Left renal pelvis (tissue), 4 donors: ENCODE data around the gene NINL. TPM values are rescaled to one million over a fixed set of nuclear protein-coding genes. Genes with fewer than 3 reads are reported as not detected.
"Not testable (repeated sequence)": the region's sequence is repeated elsewhere in the genome, so short reads cannot be mapped to it uniquely, and the experiment has no call there.

Experiments used
- DNase-seq, 4 donors: peaks; one replicate each; pipeline ENCODE4 v3.0.0-alpha.2; 2013; ENCODE audit warnings: low read depth in 4 of 4, low spot score in 3 of 4
- polyA plus RNA-seq, 4 donors: library from polyadenylated mRNA; unstranded; fragments of 120-200 nt; gene quantifications; one replicate each; pipeline ENCODE4 v1.2.1, GENCODE V29; 2013; ENCODE audit not compliant: insufficient read length in 4 of 4

The NINL gene
- polyA plus RNA-seq, 4 donors, result 30.1 to 53.6 (median 44.1) TPM

- DNase-seq, result no peak
Measured at GRCh38 chr20:25600632-25601031, 15.3 kb upstream of the NINL start.

GRCh38 chr20:25592135-25592852 lies 7.0 kb upstream of the NINL start:
- no peak for DNase-seq

GRCh38 chr20:25590778-25591177 lies 5.4 kb upstream of the NINL start:
- not testable (repeated sequence) for DNase-seq

GRCh38 chr20:25588491-25588890 lies 3.2 kb upstream of the NINL start:
- DNase-seq, result no peak

GRCh38 chr20:25587536-25587935 lies 2.2 kb upstream of the NINL start:
- no peak for DNase-seq

GRCh38 chr20:25586877-25587276 lies 1.5 kb upstream of the NINL start:
- DNase-seq, result no peak

GRCh38 chr20:25583607-25584006 lies 1.7 kb downstream of the NINL start:
- DNase-seq, result not testable (repeated sequence)

- DNase-seq, result no peak
Measured at GRCh38 chr20:25580711-25581110, 4.6 kb downstream of the NINL start.

- DNase-seq, result no peak
Measured at GRCh38 chr20:25579081-25579770, 6.1 kb downstream of the NINL start.

GRCh38 chr20:25576783-25577530 lies 8.4 kb downstream of the NINL start:
- no peak for DNase-seq

- no peak for DNase-seq
Measured at GRCh38 chr20:25574411-25574810, 10.9 kb downstream of the NINL start.

GRCh38 chr20:25573288-25574251 lies 11.8 kb downstream of the NINL start:
- DNase-seq, result no peak

GRCh38 chr20:25571817-25572216 lies 13.5 kb downstream of the NINL start:
- DNase-seq, result no peak

- DNase-seq, result no peak
Measured at GRCh38 chr20:25571240-25571639, 14.1 kb downstream of the NINL start.

GRCh38 chr20:25570148-25570530 lies 15.2 kb downstream of the NINL start:
- DNase-seq, result no peak

- DNase-seq, result no peak
Measured at GRCh38 chr20:25567286-25567685, 18.0 kb downstream of the NINL start.

- no peak for DNase-seq
Measured at GRCh38 chr20:25566821-25567220, 18.5 kb downstream of the NINL start.

- DNase-seq, result no peak
Measured at GRCh38 chr20:25565578-25566157, 19.7 kb downstream of the NINL start.

- no peak for DNase-seq
Measured at GRCh38 chr20:25563876-25564275, 21.5 kb downstream of the NINL start.

- no peak for DNase-seq
Measured at GRCh38 chr20:25563362-25563761, 22.0 kb downstream of the NINL start.
